Ovary (tissue), 9 donors: ENCODE measurements around the gene ZNF416. TPM values are rescaled to one million over a fixed set of nuclear protein-coding genes. Genes with fewer than 3 reads are reported as not detected.

ENCODE experiments used
- DNase-seq, 5 donors: peaks; one replicate each; pipeline ENCODE4 v3.0.0-alpha.2; 2019 to 2020
- H3K27ac ChIP-seq, 2 donors: fragments of 200-600 bp; one replicate each; pipeline versions ENCODE4 v1.5.1 to v1.8.0; 2019 to 2022
- H3K27me3 ChIP-seq: fragments of 200-600 bp; one replicate; pipeline ENCODE4 v1.8.0; 2022
- H3K36me3 ChIP-seq: fragments of 200-600 bp; sonication (generic); one replicate; pipeline ENCODE4 v1.5.1; 2019
- H3K4me1 ChIP-seq: one replicate; pipeline ENCODE4 v1.8.1; 2013; ENCODE audit warnings: mild to moderate bottlenecking, moderate library complexity; ENCODE audit not compliant: insufficient read depth
- H3K4me3 ChIP-seq: fragments of 200-600 bp; sonication (generic); one replicate; pipeline ENCODE4 v1.5.1; 2017
- H3K9me3 ChIP-seq, 2 donors: fragments of 200-600 bp in 1 of 2; sonication (generic) in 1 of 2; one replicate each; pipeline versions ENCODE4 v1.5.1 to v1.8.1; 2013 to 2019; ENCODE audit warnings: mild to moderate bottlenecking in 1 of 2, moderate library complexity in 1 of 2
- EP300 ChIP-seq: sonication (generic); formaldehyde crosslinking; IDR thresholded peaks from one replicate; pipeline ENCODE4 v1.6.1; 2017; ENCODE audit warnings: antibody characterized with exemption
- POLR2A ChIP-seq: fragments of 450-650 bp; IDR thresholded peaks from one replicate; pipeline ENCODE4 v1.6.1; 2017; ENCODE audit warnings: antibody characterized with exemption, mild to moderate bottlenecking, moderate library complexity
- WGBS, 3 donors: extraction: QIAGEN DNeasy Blood & Tissue Kit in 1 of 3; methylation state at CpG; one replicate each; pipeline versions ENCODE4 v1.1.5 to v1.1.7; 2013 to 2017; 5-methylcytosine and 5-hydroxymethylcytosine counted together
- intact Hi-C, 4 donors: fragments of 100-400 bp; cut with DNase I; formaldehyde crosslinking; loops; one replicate each; pipeline versions ENCODE4 v1.11.0 to v1.15.1; 2022 to 2023
- polyA plus RNA-seq, 2 donors: library from polyadenylated mRNA; stranded (reverse); fragments of 200-250 nt in 1 of 2; fragments of 350-450 nt in 1 of 2; fragmentation: Illumina TruSeq in 1 of 2; extraction: RNeasy Lipid Tissue Mini Kit (QIAGEN cat#74804) in 1 of 2; gene quantifications; one replicate each; pipeline ENCODE4 v1.2.3, GENCODE V29; 2013 to 2014
- total RNA-seq, 7 donors: library from RNA; depleted of rRNA in 2 of 7; stranded (reverse); fragments of >200 nt in 2 of 7; fragmentation: NEBNext Ultra II Directional in 3 of 7; extraction: Animal tissue kit (Norgen Biotek cat#: 25700) in 3 of 7; gene quantifications; one replicate each; pipeline versions ENCODE4 v1.1.0 to v1.2.4, GENCODE V29; 2016 to 2023
- TF ChIP-seq, protein P1 (sequence below), 3 donors: fragments of 450-650 bp in 2 of 3; fragments of 200-600 bp in 1 of 3; IDR thresholded peaks; one replicate each; pipeline versions ENCODE4 v1.5.1 to v1.8.0; 2016 to 2022; ENCODE audit warnings: antibody characterized with exemption in 3 of 3, mild to moderate bottlenecking in 1 of 3
- donor health status: DM: no; HTN: no; CAD: no; lungs with moderate emphysema.
- donor health status: DM: no; HTN: no; CAD: no.
- donor health status: Bipolar disorder and iron deficiency.
- donor health status: DM: yes; HTN: yes; CAD: no.
- donor health status: DM: no; HTN: no; CAD: no.
- donor health status: DM: yes; HTN: yes; CAD: no.

Gene ZNF416
- total and polyA plus RNA-seq, 9 donors: 2.2 to 10.9 (median 7.6) TPM

DNA sequence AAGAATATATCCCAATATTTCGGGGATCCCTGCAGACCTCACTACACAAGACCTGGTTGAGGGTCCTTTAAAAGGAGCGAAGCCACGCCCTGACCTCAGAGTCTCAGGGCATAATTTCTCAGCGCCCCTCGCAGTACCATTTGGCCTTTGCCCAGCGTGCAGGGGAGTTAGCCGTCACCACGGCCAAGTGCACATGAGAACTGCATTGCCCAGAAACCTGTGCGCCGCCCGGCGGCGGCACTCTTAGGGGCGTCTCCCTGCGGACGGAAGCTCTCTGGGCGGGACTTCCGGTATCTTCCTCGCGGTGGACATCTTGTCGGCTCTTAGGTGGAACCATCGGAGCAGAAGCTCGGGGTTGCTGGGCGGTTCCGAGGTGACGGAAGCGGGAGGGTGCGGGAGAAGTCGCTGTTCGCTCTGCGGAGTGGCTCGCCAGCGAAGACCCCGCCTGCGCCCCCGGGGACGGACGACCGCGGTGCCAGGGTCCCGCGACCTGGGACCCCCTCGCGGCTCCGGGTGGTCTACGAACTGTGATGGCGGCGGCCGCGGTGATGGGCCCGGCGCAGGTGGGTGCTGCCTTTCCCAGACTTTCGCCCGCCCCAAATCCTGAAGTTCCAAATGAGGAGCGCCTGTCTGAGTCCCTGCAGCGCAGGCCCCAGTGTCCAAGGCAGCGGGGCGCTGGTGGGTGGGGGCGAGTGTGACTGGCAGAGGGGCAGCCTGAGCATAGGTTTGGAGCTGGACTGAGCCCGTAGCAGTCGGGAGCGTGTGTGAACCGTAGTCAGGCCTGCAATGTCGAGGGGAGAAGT is 35.4 kb upstream of the ZNF416 start, which contains the start of gene ZNF134:
Gene ZNF134, plus strand, starts transcription at position 302 of the 803 bp plus-strand sequence. CDS start 5,227 bp downstream, outside the sequence.
- DNase-seq: peak; percentile 86 to 91 (median 90)

DNA sequence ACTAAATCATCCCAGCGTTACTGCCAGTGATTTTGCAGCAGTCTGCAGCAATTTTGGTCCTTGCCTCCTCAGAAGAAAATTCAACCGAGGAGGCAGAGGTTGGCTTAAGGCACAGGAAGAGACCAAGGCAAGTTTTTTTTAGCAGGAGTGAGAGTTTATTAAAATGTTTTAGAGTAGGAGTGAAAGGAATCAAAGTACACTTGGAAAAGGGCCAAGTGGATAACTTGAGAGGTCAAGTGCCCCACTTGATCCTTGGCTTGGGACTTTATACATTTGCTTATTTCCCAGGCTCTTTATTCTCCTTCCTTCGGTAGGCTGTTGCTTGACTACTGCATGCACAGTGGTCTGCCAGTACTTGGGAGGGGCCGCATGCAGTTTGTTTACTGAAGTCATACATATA is 32.4 kb upstream of the ZNF416 start:
- no peak for DNase-seq
- Histone ChIP-seq H3K27me3 (no peaks in the 10 kb centered on the region), H3K9me3 (peaks cover 3 to 30% of the 10 kb centered on the region in 2 donors), H3K36me3 (no peaks in the 10 kb centered on the region), H3K27ac (no peak overlapping the region), H3K4me3 (no peak overlapping the region), H3K4me1 (peaks cover 4% of the 10 kb centered on the region)
- TF ChIP-seq POLR2A (no peak), EP300 (no peak)
- TF ChIP-seq, protein P1, sequence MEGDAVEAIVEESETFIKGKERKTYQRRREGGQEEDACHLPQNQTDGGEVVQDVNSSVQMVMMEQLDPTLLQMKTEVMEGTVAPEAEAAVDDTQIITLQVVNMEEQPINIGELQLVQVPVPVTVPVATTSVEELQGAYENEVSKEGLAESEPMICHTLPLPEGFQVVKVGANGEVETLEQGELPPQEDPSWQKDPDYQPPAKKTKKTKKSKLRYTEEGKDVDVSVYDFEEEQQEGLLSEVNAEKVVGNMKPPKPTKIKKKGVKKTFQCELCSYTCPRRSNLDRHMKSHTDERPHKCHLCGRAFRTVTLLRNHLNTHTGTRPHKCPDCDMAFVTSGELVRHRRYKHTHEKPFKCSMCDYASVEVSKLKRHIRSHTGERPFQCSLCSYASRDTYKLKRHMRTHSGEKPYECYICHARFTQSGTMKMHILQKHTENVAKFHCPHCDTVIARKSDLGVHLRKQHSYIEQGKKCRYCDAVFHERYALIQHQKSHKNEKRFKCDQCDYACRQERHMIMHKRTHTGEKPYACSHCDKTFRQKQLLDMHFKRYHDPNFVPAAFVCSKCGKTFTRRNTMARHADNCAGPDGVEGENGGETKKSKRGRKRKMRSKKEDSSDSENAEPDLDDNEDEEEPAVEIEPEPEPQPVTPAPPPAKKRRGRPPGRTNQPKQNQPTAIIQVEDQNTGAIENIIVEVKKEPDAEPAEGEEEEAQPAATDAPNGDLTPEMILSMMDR (IDR thresholded peaks at IDR 0.05): no peak
- intact Hi-C loops: no loop called here
- 78 to 87% (median 81%) methylated on average over 4 of the region's 4 CpGs for WGBS, 3 donors

More for the DNA sequence above, 35.4 kb upstream of the ZNF416 start, which contains the start of gene ZNF134:
- peak within 1 kb of the TSS in 1 of 2 donors; percentile 65 for H3K27ac ChIP-seq
- peaks cover 17 to 44% of the 10 kb centered on the region in 2 donors for H3K9me3 ChIP-seq
- peaks cover 4% of the 10 kb centered on the region for H3K4me1 ChIP-seq
- H3K4me3 ChIP-seq: peak within 1 kb of the TSS; percentile 78
- H3K36me3 ChIP-seq: peaks cover 2% of the 10 kb centered on the region
- TF ChIP-seq POLR2A: no peak
- no peak for TF ChIP-seq EP300
- TF ChIP-seq, protein P1 (IDR thresholded peaks at IDR 0.05): peak in 1 of 3 donors; percentile 32
- intact Hi-C loops: no loop called here
- WGBS, 3 donors: 2 to 3% (median 2%) methylated on average over 48 to 64 of the region's 64 CpGs
- no peaks in the 10 kb centered on the region for H3K27me3 ChIP-seq

DNA sequence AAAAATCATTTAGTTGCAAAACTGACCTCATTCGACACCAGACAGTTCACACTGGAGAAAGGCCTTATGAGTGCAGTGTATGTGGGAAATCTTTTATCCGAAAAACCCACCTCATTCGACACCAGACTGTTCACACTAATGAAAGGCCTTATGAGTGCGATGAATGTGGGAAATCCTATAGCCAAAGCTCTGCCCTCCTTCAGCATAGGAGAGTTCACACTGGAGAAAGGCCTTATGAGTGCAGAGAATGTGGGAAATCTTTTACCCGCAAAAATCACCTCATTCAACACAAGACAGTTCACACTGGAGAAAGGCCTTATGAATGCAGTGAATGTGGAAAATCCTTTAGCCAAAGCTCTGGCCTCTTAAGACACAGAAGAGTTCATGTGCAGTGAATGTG is 28.2 kb upstream of the ZNF416 start:
- intact Hi-C loops: no loop called here
- H3K36me3 ChIP-seq: no peaks in the 10 kb centered on the region
- DNase-seq: no peak
- TF ChIP-seq POLR2A (no peak), EP300 (no peak)
- TF ChIP-seq, protein P1 (IDR thresholded peaks at IDR 0.05): no peak
- H3K4me3 ChIP-seq: no peak overlapping the region
- no peaks in the 10 kb centered on the region for H3K4me1 ChIP-seq
- H3K9me3 ChIP-seq: peaks cover 0 to 51% of the 10 kb centered on the region in 2 donors
- H3K27me3 ChIP-seq: no peaks in the 10 kb centered on the region
- H3K27ac ChIP-seq: no peak overlapping the region
- WGBS, 3 donors: 96 to 98% (median 97%) methylated on average over 5 of the region's 5 CpGs

DNA sequence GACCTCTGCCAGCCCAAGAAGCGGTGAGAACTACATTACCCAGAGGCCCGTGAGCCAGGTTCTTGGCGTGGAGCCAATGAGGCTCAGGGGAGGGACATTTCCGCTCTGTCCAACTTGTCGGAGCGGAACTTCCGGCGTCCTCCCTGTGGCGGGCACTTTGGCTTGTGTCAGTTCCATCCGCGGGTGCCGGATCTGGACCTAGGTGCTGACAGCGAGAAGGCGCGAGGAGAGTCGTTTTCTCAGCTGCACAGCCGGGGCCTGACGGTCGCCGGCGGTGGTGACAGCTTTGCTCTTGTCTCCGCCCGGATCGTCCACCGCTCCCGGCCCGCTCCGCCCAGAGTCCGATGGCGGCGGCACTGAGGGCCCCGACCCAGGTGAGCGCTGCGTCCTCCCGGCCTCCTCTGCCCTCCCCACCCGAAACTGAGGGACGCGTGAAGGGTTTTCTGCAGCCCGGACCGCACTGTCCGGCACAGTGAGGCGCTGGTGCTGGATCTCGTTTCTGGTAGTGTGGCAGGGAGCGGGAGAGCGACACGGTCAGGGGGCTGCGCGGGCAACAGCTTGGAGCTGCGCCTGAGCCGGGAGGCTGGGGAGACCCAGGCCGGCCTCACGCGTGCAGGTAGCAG is 21.2 kb upstream of the ZNF416 start, which contains the start of gene ZNF530:
Gene ZNF530, plus strand, starts transcription at position 125 of the 623 bp plus-strand sequence. CDS start 4,461 bp downstream, outside the sequence.
- Histone ChIP-seq H3K4me3 (peak within 1 kb of the TSS; percentile 66), H3K36me3 (no peaks in the 10 kb centered on the region), H3K9me3 (peaks cover 0 to 19% of the 10 kb centered on the region in 2 donors), H3K27ac (no peak within 1 kb of the TSS), H3K27me3 (no peaks in the 10 kb centered on the region), H3K4me1 (peaks cover 5% of the 10 kb centered on the region)
- intact Hi-C loops: no loop called here
- DNase-seq: peak; percentile 92 to 96 (median 92)
- 0 to 1% (median 0%) methylated on average over 37 to 53 of the region's 53 CpGs for WGBS, 3 donors
- TF ChIP-seq, protein P1 (IDR thresholded peaks at IDR 0.05): no peak
- TF ChIP-seq POLR2A (no peak), EP300 (no peak)
